AG09319 (cell line): ENCODE measurements around the gene TMTC1.

Source experiments
- DNase-seq: peaks from one replicate; pipeline ENCODE4 v3.0.0-alpha.2; 2010; ENCODE audit warnings: low read depth; ENCODE audit errors: extremely low read depth
- TF ChIP-seq, protein P1 (sequence below): IDR thresholded peaks from 2 replicates; pipeline ENCODE4 v1.5.1; 2011; ENCODE audit warnings: low read depth, mild to moderate bottlenecking, inconsistent platforms, low read length, moderate library complexity

The TMTC1 gene

DNA sequence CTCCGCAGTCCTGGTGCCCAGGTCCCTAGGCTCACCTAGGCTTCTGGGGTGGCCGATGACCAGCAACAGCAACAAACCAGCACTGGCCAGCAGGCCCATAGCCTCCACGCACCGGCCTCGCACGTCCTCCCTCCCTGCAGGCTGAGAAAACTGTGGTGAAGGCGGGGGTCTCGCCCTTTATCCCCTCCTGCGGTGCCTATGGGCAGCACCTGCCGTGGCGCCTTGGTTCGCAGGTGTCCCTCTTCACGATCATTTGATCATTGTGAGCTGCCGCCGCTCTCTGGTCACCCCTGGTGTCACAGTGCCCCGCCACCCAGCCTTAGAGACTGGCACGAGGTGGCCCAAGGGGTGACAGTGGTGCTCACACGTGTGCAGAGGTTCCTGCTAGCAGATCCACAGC is 286.2 kb downstream of the TMTC1 start, which contains the start of gene OVCH1:
Gene OVCH1, minus strand, starts transcription at position 99 of the 400 bp plus-strand sequence. Its CDS starts 0 bp downstream, at position 99.
- TF ChIP-seq, protein P1, sequence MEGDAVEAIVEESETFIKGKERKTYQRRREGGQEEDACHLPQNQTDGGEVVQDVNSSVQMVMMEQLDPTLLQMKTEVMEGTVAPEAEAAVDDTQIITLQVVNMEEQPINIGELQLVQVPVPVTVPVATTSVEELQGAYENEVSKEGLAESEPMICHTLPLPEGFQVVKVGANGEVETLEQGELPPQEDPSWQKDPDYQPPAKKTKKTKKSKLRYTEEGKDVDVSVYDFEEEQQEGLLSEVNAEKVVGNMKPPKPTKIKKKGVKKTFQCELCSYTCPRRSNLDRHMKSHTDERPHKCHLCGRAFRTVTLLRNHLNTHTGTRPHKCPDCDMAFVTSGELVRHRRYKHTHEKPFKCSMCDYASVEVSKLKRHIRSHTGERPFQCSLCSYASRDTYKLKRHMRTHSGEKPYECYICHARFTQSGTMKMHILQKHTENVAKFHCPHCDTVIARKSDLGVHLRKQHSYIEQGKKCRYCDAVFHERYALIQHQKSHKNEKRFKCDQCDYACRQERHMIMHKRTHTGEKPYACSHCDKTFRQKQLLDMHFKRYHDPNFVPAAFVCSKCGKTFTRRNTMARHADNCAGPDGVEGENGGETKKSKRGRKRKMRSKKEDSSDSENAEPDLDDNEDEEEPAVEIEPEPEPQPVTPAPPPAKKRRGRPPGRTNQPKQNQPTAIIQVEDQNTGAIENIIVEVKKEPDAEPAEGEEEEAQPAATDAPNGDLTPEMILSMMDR, result no peak
- no peak for DNase-seq

DNA sequence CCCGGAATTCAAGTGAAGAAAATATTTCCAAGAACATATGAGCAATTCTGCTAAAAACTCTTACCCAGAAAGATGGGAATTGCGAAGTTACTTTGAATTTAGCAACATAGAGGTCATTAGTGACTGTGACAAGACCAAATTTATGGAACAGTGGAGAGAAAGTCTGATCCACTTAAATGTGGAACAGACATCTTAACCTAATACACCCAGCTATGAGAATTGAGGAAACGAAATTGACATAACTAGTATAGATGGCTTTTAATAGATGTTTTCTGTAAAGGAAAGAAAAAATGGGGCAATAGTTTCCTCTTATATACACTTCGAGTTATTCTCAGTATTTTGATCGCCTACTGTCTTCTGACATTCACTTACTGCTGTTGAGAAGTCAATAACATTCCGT is 290.9 kb downstream of the TMTC1 start:
- DNase-seq, result no peak
- TF ChIP-seq, protein P1, result no peak

DNA sequence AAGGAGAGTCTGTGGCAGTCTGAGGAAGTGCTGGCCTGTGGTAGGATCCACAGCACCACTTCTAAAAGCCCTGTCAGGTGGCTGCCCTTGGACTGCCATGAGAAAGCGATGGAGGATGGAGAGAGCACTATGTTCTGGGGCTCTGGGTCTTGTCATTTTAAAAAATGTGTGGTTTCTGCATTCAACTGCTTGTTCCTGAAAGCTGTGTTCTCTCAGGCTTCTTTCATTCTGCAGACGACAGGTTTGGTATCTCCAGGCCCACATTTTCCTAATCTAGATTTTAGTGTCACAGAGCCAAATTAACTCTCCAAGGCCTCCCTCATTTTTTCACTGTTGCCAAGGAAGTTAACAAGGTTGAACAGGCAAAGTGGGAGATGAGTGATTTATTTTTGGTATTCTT is 296.8 kb downstream of the TMTC1 start:
- TF ChIP-seq, protein P1, result no peak
- no peak for DNase-seq

DNA sequence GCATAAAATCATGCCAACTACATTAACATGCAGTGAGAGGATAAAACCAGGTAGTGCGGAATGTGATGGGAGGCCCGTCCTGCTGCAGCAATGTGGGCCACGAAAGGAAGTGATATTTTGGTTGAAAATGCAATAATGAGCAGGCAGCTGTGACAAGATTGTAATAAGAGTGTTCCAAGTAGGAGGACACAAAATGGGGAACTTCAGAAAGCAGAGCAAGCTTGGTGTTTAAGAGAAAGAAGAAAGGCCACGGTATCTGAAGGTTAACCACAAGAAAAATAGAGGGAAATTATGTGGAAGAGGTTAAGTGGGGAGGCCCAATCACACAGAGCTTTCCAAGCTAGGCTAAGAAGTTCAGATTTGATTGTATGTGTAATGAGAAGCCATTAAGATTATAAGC is 320.5 kb downstream of the TMTC1 start:
- DNase-seq, result no peak
- TF ChIP-seq, protein P1, result no peak

DNA sequence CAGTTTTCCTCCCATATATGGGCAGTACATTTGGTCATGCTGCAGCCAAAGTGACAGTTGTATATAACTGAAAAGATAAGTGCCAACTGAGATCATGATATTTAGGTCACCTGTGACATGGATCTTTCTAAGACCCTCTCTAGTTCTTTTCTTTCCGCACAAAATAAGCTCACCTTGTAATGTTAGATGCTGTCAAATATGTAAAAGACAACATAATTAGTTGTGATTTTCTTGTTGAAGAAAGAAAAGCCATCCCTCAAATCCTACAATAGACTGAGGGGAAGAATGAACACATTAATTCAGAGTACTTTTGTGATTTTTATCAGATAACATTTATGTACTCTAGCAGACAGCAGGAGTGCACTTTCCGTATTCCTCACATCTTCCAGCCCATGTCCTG is 323.7 kb downstream of the TMTC1 start:
- TF ChIP-seq, protein P1, result no peak
- no peak for DNase-seq

DNA sequence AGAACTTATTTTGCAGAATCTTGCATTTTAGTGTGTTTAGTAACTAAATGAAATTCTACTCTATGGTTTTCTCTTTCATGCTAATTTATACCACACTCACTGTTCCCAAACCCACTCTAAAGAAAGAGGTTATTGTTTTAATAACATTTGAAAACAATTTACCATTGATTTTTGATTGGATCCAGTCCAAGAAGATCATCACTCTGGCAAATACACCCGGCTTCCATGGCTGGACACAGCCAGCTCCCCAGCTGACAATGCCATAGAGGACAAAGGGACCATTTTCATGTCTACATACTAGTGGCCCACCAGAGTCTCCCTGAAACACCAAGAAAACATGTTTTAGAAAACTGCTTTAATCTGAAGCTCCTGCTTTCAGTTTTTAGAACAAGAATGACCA is 328.7 kb downstream of the TMTC1 start:
- TF ChIP-seq, protein P1, result no peak
- DNase-seq, result no peak

DNA sequence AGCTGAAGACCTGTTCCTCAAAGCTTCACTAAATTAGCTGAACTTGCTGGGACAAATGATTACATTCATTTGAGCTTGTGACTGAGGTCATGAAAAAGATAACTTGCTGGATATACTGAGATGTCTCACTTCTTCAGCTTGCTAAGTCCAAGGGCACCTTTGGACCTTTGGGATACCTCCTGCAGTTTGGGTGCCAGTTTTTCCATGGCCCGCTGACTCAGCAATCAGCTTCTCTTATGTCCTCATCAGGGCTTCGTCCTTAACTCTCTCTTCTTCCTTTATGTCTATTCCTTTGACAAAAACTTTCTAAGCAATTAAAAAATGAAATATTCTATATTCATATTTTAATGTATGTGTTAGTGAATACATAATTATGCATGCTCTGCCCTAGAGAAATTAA is 331.9 kb downstream of the TMTC1 start:
- TF ChIP-seq, protein P1, result no peak
- no peak for DNase-seq
